Stomach smooth muscle (tissue), 2 donors: ENCODE data around the gene ABLIM2.

Source experiments
- H3K27ac ChIP-seq: one replicate; pipeline ENCODE4 v1.7.0; 2013; ENCODE audit warnings: mild to moderate bottlenecking, low read length, inconsistent platforms
- H3K27me3 ChIP-seq, 2 donors: one replicate each; pipeline ENCODE4 v1.7.0; 2013; ENCODE audit warnings: low read length in 2 of 2; ENCODE audit not compliant: insufficient read depth in 2 of 2, control insufficient read depth in 1 of 2
- H3K36me3 ChIP-seq, 2 donors: one replicate each; pipeline ENCODE4 v1.7.0; 2013; ENCODE audit warnings: low read length in 2 of 2; ENCODE audit not compliant: control insufficient read depth in 2 of 2, insufficient read depth in 2 of 2
- H3K4me1 ChIP-seq: one replicate; pipeline ENCODE4 v1.7.0; 2013; ENCODE audit warnings: low read length; ENCODE audit not compliant: control insufficient read depth, insufficient read depth
- H3K4me3 ChIP-seq, 2 donors: one replicate each; pipeline ENCODE4 v1.7.0; 2013; ENCODE audit warnings: low read length in 2 of 2
- H3K9ac ChIP-seq, 2 donors: one replicate each; pipeline ENCODE4 v1.7.0; 2013; ENCODE audit warnings: low read length in 2 of 2, mild to moderate bottlenecking in 1 of 2
- H3K9me3 ChIP-seq, 2 donors: one replicate each; pipeline ENCODE4 v1.7.0; 2013; ENCODE audit warnings: low read length in 2 of 2; ENCODE audit not compliant: control insufficient read depth in 2 of 2
- donor health status: healthy.
- donor health status: Pancreatic carcinoma.

ABLIM2 gene

DNA sequence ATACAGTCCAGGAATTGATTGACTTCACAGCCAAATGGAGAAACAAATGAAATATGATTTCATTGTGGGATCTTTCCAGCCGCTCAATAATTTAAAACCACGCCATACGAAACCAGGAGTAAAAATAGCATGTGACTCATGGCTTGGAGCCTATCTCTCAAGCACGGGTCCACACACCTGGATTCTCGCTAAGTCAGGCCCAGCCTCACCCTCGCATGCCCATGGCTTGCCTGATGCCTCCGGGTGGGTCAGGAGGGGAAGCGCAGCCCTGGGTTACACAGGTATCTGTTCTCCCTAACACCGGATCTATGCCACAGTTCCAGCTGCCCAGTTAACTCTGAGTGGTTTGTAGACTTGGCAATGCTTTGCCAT, 5.6 kb upstream of the ABLIM2 start:
- no peak overlapping the region for H3K27ac ChIP-seq
- peaks cover 0 to 10% of the 10 kb centered on the region in 2 donors for H3K9me3 ChIP-seq
- H3K4me1 ChIP-seq = peaks cover 10% of the 10 kb centered on the region
- H3K27me3 ChIP-seq = no peaks in the 10 kb centered on the region
- H3K9ac ChIP-seq = no peak overlapping the region
- no peaks in the 10 kb centered on the region for H3K36me3 ChIP-seq
- no peak overlapping the region for H3K4me3 ChIP-seq

DNA sequence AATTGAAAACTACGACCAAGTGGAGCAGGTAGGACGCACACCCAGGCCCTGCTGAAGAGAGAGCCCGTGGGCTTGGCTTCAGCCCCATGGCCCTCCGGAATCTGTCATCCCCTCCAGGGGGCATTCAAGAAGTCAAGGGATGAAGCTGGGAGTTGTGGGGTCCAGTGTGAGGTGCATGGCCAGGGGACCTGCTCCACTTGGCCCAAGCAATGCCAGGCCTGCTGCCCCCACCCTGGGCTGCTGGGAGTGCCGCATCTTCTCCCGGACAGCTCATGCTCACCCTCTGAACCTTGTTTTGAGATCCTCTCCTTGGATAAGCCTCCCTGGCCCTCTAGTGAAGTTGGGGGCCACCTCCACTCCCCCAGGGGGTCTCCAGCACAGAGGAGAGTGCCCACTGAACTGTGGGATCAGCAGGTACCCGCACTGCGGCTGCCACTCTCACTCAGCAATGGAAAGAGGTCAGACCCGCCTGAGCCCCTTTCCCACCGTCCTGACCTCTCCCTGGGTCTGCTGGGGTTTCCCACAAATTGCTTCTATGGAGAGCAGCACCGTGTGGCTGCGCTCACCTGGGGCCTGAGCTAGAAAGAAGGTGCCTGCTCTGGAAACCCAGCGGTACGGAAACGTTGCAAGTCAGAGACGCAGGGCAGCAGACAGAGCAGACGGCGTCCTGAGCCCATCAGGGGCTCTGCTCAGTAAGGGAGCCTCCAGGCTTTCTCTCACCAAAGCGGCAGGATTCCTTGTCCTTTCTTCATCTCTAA, 5.0 kb upstream of the ABLIM2 start:
- Histone ChIP-seq H3K27me3 (no peaks in the 10 kb centered on the region), H3K4me1 (peaks cover 12% of the 10 kb centered on the region), H3K4me3 (no peak overlapping the region), H3K9me3 (peaks cover 0 to 6% of the 10 kb centered on the region in 2 donors), H3K9ac (no peak overlapping the region), H3K27ac (no peak overlapping the region), H3K36me3 (no peaks in the 10 kb centered on the region)

DNA sequence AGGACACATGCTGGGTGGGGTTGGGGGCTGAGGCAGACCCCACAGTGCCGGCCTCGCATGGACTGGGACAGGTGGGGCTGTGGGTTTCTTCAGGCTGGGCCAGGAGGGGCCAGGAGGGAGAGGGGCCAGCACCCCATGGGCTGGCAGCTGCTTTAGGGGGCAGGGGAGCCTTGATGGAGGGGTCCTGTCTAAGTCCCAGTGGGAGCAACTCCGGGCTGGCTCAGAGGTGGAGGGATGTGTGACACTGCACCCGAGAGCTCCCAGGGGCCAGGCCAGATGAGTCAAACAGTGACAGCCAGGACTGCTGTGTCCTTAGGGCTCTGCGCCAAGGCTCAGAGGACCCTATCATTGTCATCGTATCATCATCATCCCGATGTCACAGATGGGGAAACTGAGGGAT, 4.4 kb upstream of the ABLIM2 start:
- H3K9ac ChIP-seq = no peak overlapping the region
- H3K9me3 ChIP-seq = no peaks in the 10 kb centered on the region
- H3K4me1 ChIP-seq = peaks cover 14% of the 10 kb centered on the region
- H3K27me3 ChIP-seq = no peaks in the 10 kb centered on the region
- no peaks in the 10 kb centered on the region for H3K36me3 ChIP-seq
- no peak overlapping the region for H3K4me3 ChIP-seq
- H3K27ac ChIP-seq = no peak overlapping the region

DNA sequence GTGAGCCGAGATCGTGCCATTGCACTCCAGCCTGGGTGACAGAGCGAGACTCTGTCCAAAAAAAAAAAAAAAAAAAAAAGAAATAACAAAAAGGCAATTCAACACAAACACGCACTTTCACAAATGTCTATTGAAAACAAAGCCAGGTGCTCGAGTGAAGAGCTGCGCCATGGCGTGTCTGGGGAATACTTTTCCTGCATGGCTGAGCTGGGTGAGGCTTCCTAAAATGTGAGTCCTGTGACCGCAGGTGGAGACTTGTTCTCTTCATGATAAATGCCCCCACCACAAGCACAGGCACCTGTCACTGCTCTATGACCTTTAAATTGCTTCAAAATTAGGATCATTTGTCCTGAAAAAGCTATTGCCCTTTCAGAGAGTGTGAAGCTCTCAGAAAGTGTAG, 4.0 kb upstream of the ABLIM2 start:
- Histone ChIP-seq H3K9ac (no peak overlapping the region), H3K27me3 (peaks cover 0 to 2% of the 10 kb centered on the region in 2 donors), H3K4me3 (no peak overlapping the region), H3K9me3 (no peaks in the 10 kb centered on the region), H3K27ac (no peak overlapping the region), H3K36me3 (no peaks in the 10 kb centered on the region), H3K4me1 (peaks cover 18% of the 10 kb centered on the region)

DNA sequence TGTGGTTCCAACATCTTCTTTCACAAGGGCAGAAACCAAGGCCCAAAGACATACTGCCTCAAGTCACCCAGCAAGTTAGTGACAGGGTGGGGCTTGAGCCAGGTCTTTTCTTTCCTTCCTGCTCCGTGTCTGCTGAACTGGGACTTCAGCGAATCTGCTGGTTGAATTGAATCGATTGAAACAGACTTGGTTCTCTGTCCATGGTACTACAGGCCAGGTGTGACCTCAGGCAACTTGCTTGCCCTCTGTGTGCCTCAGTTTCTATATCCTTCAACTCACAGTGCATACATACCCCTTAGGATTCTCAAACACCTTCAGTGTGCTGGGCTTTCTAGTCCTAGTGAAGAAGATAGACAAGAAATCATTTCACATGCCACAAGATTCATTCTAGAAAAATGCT, 2.0 kb upstream of the ABLIM2 start:
- no peak overlapping the region for H3K9ac ChIP-seq
- peaks cover 24% of the 10 kb centered on the region for H3K4me1 ChIP-seq
- no peaks in the 10 kb centered on the region for H3K36me3 ChIP-seq
- no peak overlapping the region for H3K4me3 ChIP-seq
- H3K27ac ChIP-seq = no peak overlapping the region
- peaks cover 0 to 4% of the 10 kb centered on the region in 2 donors for H3K27me3 ChIP-seq
- H3K9me3 ChIP-seq = no peaks in the 10 kb centered on the region

- Histone ChIP-seq H3K27ac (no peak overlapping the region), H3K9me3 (no peaks in the 10 kb centered on the region), H3K36me3 (no peaks in the 10 kb centered on the region), H3K4me3 (no peak overlapping the region), H3K27me3 (peaks cover 0 to 4% of the 10 kb centered on the region in 2 donors), H3K4me1 (peaks cover 25% of the 10 kb centered on the region), H3K9ac (no peak overlapping the region)
Observed at GRCh38 chr4:8160233-8160560, 1.6 kb upstream of the ABLIM2 start.

GRCh38 chr4:8159537-8160232, 1.1 kb upstream of the ABLIM2 start:
- H3K9ac ChIP-seq = peak overlapping the region; percentile 68 to 73
- no peak overlapping the region for H3K27ac ChIP-seq
- H3K36me3 ChIP-seq = no peaks in the 10 kb centered on the region
- no peaks in the 10 kb centered on the region for H3K9me3 ChIP-seq
- peaks cover 0 to 4% of the 10 kb centered on the region in 2 donors for H3K27me3 ChIP-seq
- H3K4me1 ChIP-seq = peaks cover 26% of the 10 kb centered on the region
- H3K4me3 ChIP-seq = peak overlapping the region; percentile 94 to 98

- Histone ChIP-seq H3K9me3 (no peaks in the 10 kb centered on the region), H3K9ac (no peak overlapping the region), H3K27ac (no peak overlapping the region), H3K4me3 (peak overlapping the region; percentile 77 to 94), H3K27me3 (peaks cover 0 to 4% of the 10 kb centered on the region in 2 donors), H3K36me3 (no peaks in the 10 kb centered on the region), H3K4me1 (peaks cover 26% of the 10 kb centered on the region)
Observed at GRCh38 chr4:8157944-8158709, 486 bp downstream of the ABLIM2 start.

DNA sequence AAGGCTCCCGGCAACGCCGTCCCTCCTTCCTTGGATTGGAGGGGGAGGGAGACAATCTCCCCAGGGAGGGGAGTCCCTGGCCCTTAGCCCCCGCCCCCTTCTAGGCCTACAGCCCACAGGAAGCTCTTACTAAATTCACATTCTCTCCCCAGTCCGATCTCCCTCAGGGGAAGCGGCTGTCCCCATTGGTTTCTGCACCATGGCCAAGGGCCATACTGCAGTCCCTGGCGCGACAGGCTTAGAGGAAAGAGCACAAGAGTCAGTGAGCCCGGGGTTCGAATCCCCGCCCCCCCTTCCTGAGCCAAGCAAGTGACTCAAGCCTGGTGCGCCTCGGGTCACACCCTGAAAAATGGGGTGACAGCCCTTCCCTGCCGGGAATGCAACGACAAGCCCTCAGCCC, 1.1 kb downstream of the ABLIM2 start:
- Histone ChIP-seq H3K4me3 (peak overlapping the region; percentile 77 to 94), H3K9me3 (no peaks in the 10 kb centered on the region), H3K9ac (no peak overlapping the region), H3K27ac (no peak overlapping the region), H3K4me1 (peaks cover 26% of the 10 kb centered on the region), H3K27me3 (peaks cover 0 to 4% of the 10 kb centered on the region in 2 donors), H3K36me3 (no peaks in the 10 kb centered on the region)

GRCh38 chr4:8156617-8157016, 2.0 kb downstream of the ABLIM2 start:
- H3K9me3 ChIP-seq = no peaks in the 10 kb centered on the region
- no peaks in the 10 kb centered on the region for H3K36me3 ChIP-seq
- peaks cover 26% of the 10 kb centered on the region for H3K4me1 ChIP-seq
- no peak overlapping the region for H3K27ac ChIP-seq
- no peak overlapping the region for H3K9ac ChIP-seq
- no peak overlapping the region for H3K4me3 ChIP-seq
- H3K27me3 ChIP-seq = peaks cover 0 to 4% of the 10 kb centered on the region in 2 donors
